ENCODE data around the gene KIF4A.
A peak's percentile ranks its signal among the peaks of the same experiment; 100 is the strongest.
"Not testable (repeated sequence)": the region's sequence is repeated elsewhere in the genome, so short reads cannot be mapped to it uniquely, and the experiment has no call there.

KIF4A gene

DNA sequence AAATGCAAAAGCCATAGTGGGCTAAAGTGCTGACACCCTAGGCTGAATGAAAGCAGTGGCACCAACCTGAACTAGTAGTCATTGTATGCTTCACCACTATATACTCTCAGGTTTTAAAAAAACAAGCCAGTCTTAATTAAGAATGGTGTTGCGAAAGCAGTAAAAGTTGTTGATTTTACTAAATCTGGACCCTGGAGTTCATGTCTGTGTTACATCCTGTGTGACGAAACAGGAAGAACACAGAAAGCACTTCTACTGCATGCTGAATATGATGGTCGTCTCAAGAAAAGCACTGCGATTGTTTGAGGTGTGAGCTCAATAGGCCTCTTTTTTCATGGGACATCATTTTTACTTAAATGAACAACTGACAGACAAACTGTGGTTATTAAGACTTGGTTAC, 109.0 kb downstream of the KIF4A start:
- no peak overlapping the region for H3K4me3 Mint-ChIP-seq
- no peaks in the 10 kb centered on the region for H3K9me3 Mint-ChIP-seq
- DNase-seq (ENCODE audit: low spot score in 2 of 2) (no peak), ATAC-seq (ENCODE audit: low read depth) (peak; percentile 32)
- no peaks in the 10 kb centered on the region for H3K36me3 Mint-ChIP-seq
- no peaks in the 10 kb centered on the region for H3K27me3 Mint-ChIP-seq
- no peaks in the 10 kb centered on the region for H3K4me1 Mint-ChIP-seq
- H3K27ac Mint-ChIP-seq: no peak overlapping the region

DNA sequence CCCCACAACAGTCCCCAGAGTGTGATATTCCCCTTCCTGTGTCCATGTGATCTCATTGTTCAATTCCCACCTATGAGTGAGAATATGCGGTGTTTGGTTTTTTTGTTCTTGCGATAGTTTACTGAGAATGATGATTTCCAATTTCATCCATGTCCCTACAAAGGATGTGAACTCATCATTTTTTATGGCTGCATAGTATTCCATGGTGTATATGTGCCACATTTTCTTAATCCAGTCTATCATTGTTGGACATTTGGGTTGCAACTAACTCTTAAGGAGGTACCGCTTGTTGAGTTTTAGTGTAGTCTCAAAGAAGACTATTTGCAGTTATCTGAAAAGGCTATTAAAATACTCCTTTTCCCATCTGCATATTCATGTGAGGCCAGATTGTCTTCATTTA, 110.3 kb downstream of the KIF4A start:
- not testable (repeated sequence) for H3K27ac Mint-ChIP-seq; H3K9me3 Mint-ChIP-seq; H3K4me1 Mint-ChIP-seq; H3K36me3 Mint-ChIP-seq; H3K27me3 Mint-ChIP-seq; DNase-seq (ENCODE audit: low spot score in 2 of 2); ATAC-seq (ENCODE audit: low read depth); H3K4me3 Mint-ChIP-seq

DNA sequence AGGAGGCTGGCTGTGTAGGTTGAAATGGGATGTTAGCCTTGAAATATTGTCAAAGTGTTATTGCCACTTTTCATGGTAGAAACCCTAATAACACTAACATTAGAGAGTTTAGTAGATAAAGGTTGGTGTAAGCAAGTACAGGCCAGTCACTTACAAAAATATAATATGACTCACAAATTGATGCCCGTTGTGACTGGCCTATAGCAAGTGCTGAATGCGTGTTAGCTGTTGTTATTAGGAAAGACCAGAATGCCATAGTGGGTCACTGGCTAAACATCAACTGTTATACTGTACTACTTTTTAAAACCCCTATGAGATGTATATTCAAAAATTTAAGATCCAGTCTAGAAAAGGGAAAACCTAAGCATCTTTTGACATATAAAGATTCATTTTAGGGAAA, 112.8 kb downstream of the KIF4A start:
- Mint-ChIP-seq H3K9me3 (no peaks in the 10 kb centered on the region), H3K27ac (no peak overlapping the region), H3K27me3 (no peaks in the 10 kb centered on the region), H3K36me3 (no peaks in the 10 kb centered on the region), H3K4me1 (no peaks in the 10 kb centered on the region), H3K4me3 (no peak overlapping the region)
- DNase-seq (ENCODE audit: low spot score in 2 of 2): no peak
- no peak for ATAC-seq (ENCODE audit: low read depth)

- ATAC-seq (ENCODE audit: low read depth) (no peak), DNase-seq (ENCODE audit: low spot score in 2 of 2) (no peak)
- Mint-ChIP-seq H3K27ac (no peak overlapping the region), H3K36me3 (no peaks in the 10 kb centered on the region), H3K4me1 (no peaks in the 10 kb centered on the region), H3K27me3 (no peaks in the 10 kb centered on the region), H3K9me3 (no peaks in the 10 kb centered on the region), H3K4me3 (no peak overlapping the region)
These were observed 115.1 kb downstream of the KIF4A start for GRCh38 chrX:70405003-70405402.

DNA sequence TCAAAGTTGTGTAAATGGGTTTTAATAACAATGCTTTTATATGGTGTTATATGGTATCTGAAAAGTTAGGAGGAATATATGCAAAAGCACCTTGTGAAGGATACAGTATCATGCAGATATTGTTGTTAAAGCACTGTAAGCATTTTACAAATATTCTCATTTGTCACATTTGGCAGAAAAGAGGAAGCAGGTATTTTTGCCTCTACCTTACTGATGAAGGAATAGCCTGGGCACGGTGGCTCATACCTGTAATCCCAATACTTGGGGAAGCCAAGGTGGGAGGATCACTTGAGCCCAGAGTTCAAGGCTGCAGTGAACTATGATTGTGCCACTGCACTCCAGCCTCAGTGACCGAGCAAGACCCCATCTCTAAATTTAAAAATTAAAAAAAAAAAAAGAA, 121.0 kb downstream of the KIF4A start:
- ATAC-seq (ENCODE audit: low read depth) (no peak), DNase-seq (ENCODE audit: low spot score in 2 of 2) (no peak)
- no peaks in the 10 kb centered on the region for H3K9me3 Mint-ChIP-seq
- no peaks in the 10 kb centered on the region for H3K27me3 Mint-ChIP-seq
- no peaks in the 10 kb centered on the region for H3K4me1 Mint-ChIP-seq
- no peak overlapping the region for H3K4me3 Mint-ChIP-seq
- no peaks in the 10 kb centered on the region for H3K36me3 Mint-ChIP-seq
- H3K27ac Mint-ChIP-seq: no peak overlapping the region

DNA sequence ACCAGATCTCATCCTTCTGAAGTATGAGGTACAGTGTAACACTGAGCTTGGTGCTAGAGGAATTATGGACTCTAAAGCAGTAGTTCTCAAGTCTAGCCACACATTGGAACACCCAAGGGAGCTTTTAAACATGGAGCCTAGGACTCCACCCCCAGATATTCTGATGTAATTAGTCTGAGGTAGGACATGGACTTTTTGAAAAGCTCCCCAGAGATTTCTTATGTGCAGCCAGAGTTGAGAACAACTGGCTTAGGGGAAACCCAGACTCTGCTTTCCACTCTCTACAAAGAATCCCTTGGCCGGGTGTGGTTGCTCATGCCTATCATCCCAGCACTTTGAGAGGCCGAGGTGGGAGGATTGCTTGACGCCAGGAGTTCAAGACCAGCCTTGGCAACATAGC, 121.6 kb downstream of the KIF4A start:
- no peak for DNase-seq (ENCODE audit: low spot score in 2 of 2)
- peak; percentile 32 for ATAC-seq (ENCODE audit: low read depth)
- Mint-ChIP-seq H3K4me3 (no peak overlapping the region), H3K27ac (no peak overlapping the region), H3K27me3 (no peaks in the 10 kb centered on the region), H3K4me1 (no peaks in the 10 kb centered on the region), H3K9me3 (no peaks in the 10 kb centered on the region), H3K36me3 (no peaks in the 10 kb centered on the region)

DNA sequence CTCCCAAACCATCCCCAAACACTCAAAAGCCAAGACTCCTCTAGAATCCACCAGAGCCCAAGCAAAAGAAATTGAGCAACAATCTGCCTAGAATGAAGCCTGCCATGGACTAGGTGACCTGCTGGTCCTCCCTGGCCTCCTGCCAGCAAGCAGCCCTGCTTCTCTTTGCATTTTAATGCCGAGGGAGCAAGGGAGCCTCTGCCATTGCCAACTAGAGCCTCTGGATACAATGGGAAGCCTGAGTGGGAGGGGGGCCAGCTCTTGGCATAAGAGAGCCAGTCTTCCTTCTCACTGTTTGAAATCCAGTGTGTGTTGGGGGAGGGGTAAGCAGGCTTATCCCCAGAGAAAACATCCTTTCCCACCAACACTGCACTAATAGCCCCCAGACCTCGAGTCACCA, 131.7 kb downstream of the KIF4A start:
- no peaks in the 10 kb centered on the region for H3K9me3 Mint-ChIP-seq
- no peaks in the 10 kb centered on the region for H3K4me1 Mint-ChIP-seq
- peaks cover 2% of the 10 kb centered on the region for H3K27me3 Mint-ChIP-seq
- ATAC-seq (ENCODE audit: low read depth) (no peak), DNase-seq (ENCODE audit: low spot score in 2 of 2) (no peak)
- no peaks in the 10 kb centered on the region for H3K36me3 Mint-ChIP-seq
- H3K27ac Mint-ChIP-seq: no peak overlapping the region
- no peak overlapping the region for H3K4me3 Mint-ChIP-seq

DNA sequence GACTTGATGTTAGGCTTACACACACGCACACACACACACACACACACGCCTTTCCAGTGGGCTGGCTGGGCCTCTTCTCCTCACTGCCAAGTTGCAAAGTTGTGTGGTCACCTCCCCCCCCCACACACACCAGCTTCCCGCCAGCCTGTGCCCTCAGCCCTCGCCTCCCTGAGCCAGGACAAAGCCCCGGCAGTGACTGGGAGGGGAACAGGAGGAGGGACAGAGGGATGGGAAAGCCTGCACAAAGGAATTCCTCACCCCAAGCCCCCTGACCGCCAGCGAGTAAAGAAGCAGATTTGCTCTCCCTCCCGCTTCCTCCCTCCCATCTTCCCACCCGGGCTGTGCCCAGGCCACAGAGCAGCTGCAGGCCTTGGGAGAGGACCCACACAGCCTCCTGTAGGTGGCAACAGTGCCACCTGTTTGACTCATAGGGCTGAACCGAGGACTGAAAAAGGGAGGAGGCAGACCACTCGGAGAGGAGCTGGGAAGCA, 133.0 kb downstream of the KIF4A start, which contains the start of gene GDPD2:
Gene GDPD2 (plus strand): TSS at position 464 of the 491 bp plus-strand sequence. CDS start 1,671 bp downstream, outside the sequence.
- no peak for ATAC-seq (ENCODE audit: low read depth)
- H3K4me3 Mint-ChIP-seq: no peak within 1 kb of the TSS
- DNase-seq (ENCODE audit: low spot score in 2 of 2): no peak
- no peaks in the 10 kb centered on the region for H3K36me3 Mint-ChIP-seq
- H3K27ac Mint-ChIP-seq: no peak within 1 kb of the TSS
- no peaks in the 10 kb centered on the region for H3K4me1 Mint-ChIP-seq
- H3K9me3 Mint-ChIP-seq: no peaks in the 10 kb centered on the region
- peaks cover 2% of the 10 kb centered on the region for H3K27me3 Mint-ChIP-seq

GRCh38 chrX:70423936-70424675, 134.2 kb downstream of the KIF4A start:
- H3K27ac Mint-ChIP-seq: no peak overlapping the region
- ATAC-seq (ENCODE audit: low read depth) (no peak), DNase-seq (ENCODE audit: low spot score in 2 of 2) (no peak)
- H3K4me3 Mint-ChIP-seq: no peak overlapping the region
- H3K9me3 Mint-ChIP-seq: no peaks in the 10 kb centered on the region
- H3K27me3 Mint-ChIP-seq: peaks cover 2% of the 10 kb centered on the region
- H3K36me3 Mint-ChIP-seq: no peaks in the 10 kb centered on the region
- no peaks in the 10 kb centered on the region for H3K4me1 Mint-ChIP-seq

- Mint-ChIP-seq H3K9me3 (no peaks in the 10 kb centered on the region), H3K4me3 (no peak overlapping the region), H3K27me3 (peaks cover 2% of the 10 kb centered on the region), H3K27ac (no peak overlapping the region), H3K4me1 (no peaks in the 10 kb centered on the region), H3K36me3 (no peaks in the 10 kb centered on the region)
- DNase-seq (ENCODE audit: low spot score in 2 of 2) (no peak), ATAC-seq (ENCODE audit: low read depth) (no peak)
These were observed 134.9 kb downstream of the KIF4A start for GRCh38 chrX:70424801-70425200.

- Mint-ChIP-seq H3K9me3 (no peaks in the 10 kb centered on the region), H3K4me3 (no peak overlapping the region), H3K27me3 (peaks cover 2% of the 10 kb centered on the region), H3K4me1 (no peaks in the 10 kb centered on the region), H3K36me3 (no peaks in the 10 kb centered on the region), H3K27ac (no peak overlapping the region)
- ATAC-seq (ENCODE audit: low read depth) (no peak), DNase-seq (ENCODE audit: low spot score in 2 of 2) (no peak)
These were observed 136.7 kb downstream of the KIF4A start for GRCh38 chrX:70426286-70427278.

DNA sequence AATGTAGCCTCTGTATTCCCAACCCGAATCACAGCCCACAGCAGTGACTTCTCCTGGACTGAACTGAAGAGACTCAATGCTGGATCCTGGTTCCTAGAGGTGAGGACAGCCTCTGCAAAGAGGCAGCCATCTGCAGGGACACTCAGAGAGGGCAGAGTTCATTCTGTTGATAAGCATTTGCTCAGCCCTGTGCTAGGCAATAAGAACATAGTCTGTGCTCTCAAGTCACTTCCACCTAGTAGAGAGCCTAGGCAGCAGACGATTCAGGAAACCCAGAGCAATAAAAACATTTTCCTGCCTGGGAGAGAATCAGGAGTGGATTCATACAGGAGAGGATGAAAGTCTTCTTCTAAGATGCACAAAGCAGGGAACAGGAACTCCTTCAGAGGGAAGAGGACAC, 137.5 kb downstream of the KIF4A start:
- H3K36me3 Mint-ChIP-seq: no peaks in the 10 kb centered on the region
- ATAC-seq (ENCODE audit: low read depth): no peak
- H3K9me3 Mint-ChIP-seq: no peaks in the 10 kb centered on the region
- peaks cover 2% of the 10 kb centered on the region for H3K27me3 Mint-ChIP-seq
- H3K4me3 Mint-ChIP-seq: no peak overlapping the region
- DNase-seq (ENCODE audit: low spot score in 2 of 2): no peak
- H3K4me1 Mint-ChIP-seq: no peaks in the 10 kb centered on the region
- H3K27ac Mint-ChIP-seq: no peak overlapping the region

- Mint-ChIP-seq H3K9me3 (no peaks in the 10 kb centered on the region), H3K27ac (no peak overlapping the region), H3K4me3 (no peak overlapping the region), H3K27me3 (no peaks in the 10 kb centered on the region), H3K36me3 (no peaks in the 10 kb centered on the region), H3K4me1 (peaks cover 4% of the 10 kb centered on the region)
- DNase-seq (ENCODE audit: low spot score in 2 of 2) (no peak), ATAC-seq (ENCODE audit: low read depth) (no peak)
These were observed 139.9 kb downstream of the KIF4A start for GRCh38 chrX:70429759-70430158.
